Measurements from ENCODE around the gene MECR.

Gene MECR

DNA sequence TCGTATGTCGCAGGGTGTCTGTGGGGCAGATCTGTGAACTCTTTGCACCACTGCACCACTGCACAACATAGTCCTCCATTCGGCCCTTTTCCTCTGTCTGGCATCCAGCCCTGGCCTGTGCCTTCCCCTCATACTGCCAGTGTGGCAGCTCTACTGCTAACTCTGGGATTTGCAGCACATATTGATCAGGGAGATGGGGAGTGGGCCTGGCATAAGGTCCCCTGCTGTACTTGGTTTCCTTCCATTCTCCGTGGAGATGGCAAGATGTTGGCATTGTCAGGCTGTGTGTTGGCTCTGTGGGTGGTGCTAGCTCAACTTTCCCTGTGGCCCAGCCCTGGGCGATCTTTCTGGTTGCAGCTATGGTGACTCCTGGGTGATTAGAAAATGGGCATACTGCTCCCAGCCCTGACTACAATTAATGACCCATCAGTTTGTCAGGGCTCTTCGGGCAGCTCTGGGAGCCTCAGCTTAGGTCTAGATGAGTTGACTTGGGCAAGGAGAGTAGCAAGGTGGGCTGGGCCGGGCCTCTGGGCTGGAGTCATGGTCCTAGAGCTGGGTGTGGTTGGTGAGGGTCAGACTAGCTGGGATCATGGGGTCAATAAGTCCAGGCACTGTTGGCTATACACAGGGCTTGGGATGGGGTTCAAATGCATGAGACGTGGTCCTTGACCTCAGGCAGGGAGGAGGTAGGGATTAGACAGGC, 17.0 kb upstream of the MECR start:
- no peak for DNase-seq (ENCODE audit: low read depth)

GRCh38 chr1:29247044-29247443, 16.3 kb upstream of the MECR start:
- DNase-seq (ENCODE audit: low read depth): no peak
- no peak overlapping the region for H3K4me3 ChIP-seq (ENCODE audit: low read length)
- no peak for TF ChIP-seq CTCF (conservative IDR thresholded peaks at IDR 0.05; ENCODE audit: low read length)

More for the DNA sequence above, 17.0 kb upstream of the MECR start:
- H3K4me3 ChIP-seq (ENCODE audit: low read length): no peak overlapping the region
- no peak for TF ChIP-seq CTCF (conservative IDR thresholded peaks at IDR 0.05; ENCODE audit: low read length)

GRCh38 chr1:29245876-29246275, 15.1 kb upstream of the MECR start:
- no peak overlapping the region for H3K4me3 ChIP-seq (ENCODE audit: low read length)
- TF ChIP-seq CTCF (conservative IDR thresholded peaks at IDR 0.05; ENCODE audit: low read length): peak; percentile 49
- DNase-seq (ENCODE audit: low read depth): peak; percentile 48

GRCh38 chr1:29245261-29245660, 14.5 kb upstream of the MECR start:
- no peak for TF ChIP-seq CTCF (conservative IDR thresholded peaks at IDR 0.05; ENCODE audit: low read length)
- no peak overlapping the region for H3K4me3 ChIP-seq (ENCODE audit: low read length)
- DNase-seq (ENCODE audit: low read depth): no peak

GRCh38 chr1:29243871-29244200, 13.1 kb upstream of the MECR start:
- H3K4me3 ChIP-seq (ENCODE audit: low read length): no peak overlapping the region
- DNase-seq (ENCODE audit: low read depth): peak; percentile 59
- TF ChIP-seq CTCF (conservative IDR thresholded peaks at IDR 0.05; ENCODE audit: low read length): no peak

- DNase-seq (ENCODE audit: low read depth): no peak
- no peak for TF ChIP-seq CTCF (conservative IDR thresholded peaks at IDR 0.05; ENCODE audit: low read length)
- H3K4me3 ChIP-seq (ENCODE audit: low read length): no peak overlapping the region
These were observed 12.5 kb upstream of the MECR start for GRCh38 chr1:29243023-29243870.

- TF ChIP-seq CTCF (conservative IDR thresholded peaks at IDR 0.05; ENCODE audit: low read length): no peak
- H3K4me3 ChIP-seq (ENCODE audit: low read length): no peak overlapping the region
- no peak for DNase-seq (ENCODE audit: low read depth)
These were observed 10.3 kb upstream of the MECR start for GRCh38 chr1:29240986-29241385.

Measured in AG10803 (cell line).